ENCODE data around the gene RIPOR2.

The RIPOR2 gene

GRCh38 chr6:24940311-24940917 lies 4.7 kb upstream of the RIPOR2 start:
- no peak for DNase-seq (ENCODE audit: insufficient read length, low spot score)
- TF ChIP-seq POLR2A (IDR thresholded peaks at IDR 0.05; ENCODE audit: low read depth, low read length) = no peak
- TF ChIP-seq SPI1 (IDR thresholded peaks at IDR 0.05; ENCODE audit: low read depth, low read length) = peak; percentile 96
- FAIRE-seq = peak; percentile 78

- DNase-seq (ENCODE audit: insufficient read length, low spot score) (no peak), FAIRE-seq (peak; percentile 98)
- no peak for TF ChIP-seq SPI1 (IDR thresholded peaks at IDR 0.05; ENCODE audit: low read depth, low read length)
- peak; percentile 42; the same call in 1 of the 2 replicates for TF ChIP-seq TAF1 (IDR thresholded peaks at IDR 0.05; ENCODE audit: low read depth, low read length)
- TF ChIP-seq POLR2AphosphoS5 (IDR thresholded peaks at IDR 0.05; ENCODE audit: low read depth, low read length) = peak; percentile 51; the same call in 1 of the 2 replicates
- no peak for TF ChIP-seq PAX5 (IDR thresholded peaks at IDR 0.05; ENCODE audit: insufficient read depth, low read length, severe bottlenecking)
- TF ChIP-seq POU2F2 (IDR thresholded peaks at IDR 0.05; ENCODE audit: low read depth, low read length) = peak; percentile 94
- TF ChIP-seq POLR2A (IDR thresholded peaks at IDR 0.05; ENCODE audit: low read depth, low read length) = peak; percentile 48
Measured at GRCh38 chr6:24936641-24937317, 1.0 kb upstream of the RIPOR2 start.

GRCh38 chr6:24933868-24934401 lies 1.8 kb downstream of the RIPOR2 start:
- no peak for TF ChIP-seq PAX5 (IDR thresholded peaks at IDR 0.05; ENCODE audit: insufficient read depth, low read length, severe bottlenecking)
- no peak for TF ChIP-seq POLR2AphosphoS5 (IDR thresholded peaks at IDR 0.05; ENCODE audit: low read depth, low read length)
- TF ChIP-seq POU2F2 (IDR thresholded peaks at IDR 0.05; ENCODE audit: low read depth, low read length) = no peak
- no peak for TF ChIP-seq POLR2A (IDR thresholded peaks at IDR 0.05; ENCODE audit: low read depth, low read length)
- TF ChIP-seq TAF1 (IDR thresholded peaks at IDR 0.05; ENCODE audit: low read depth, low read length) = no peak
- TF ChIP-seq SPI1 (IDR thresholded peaks at IDR 0.05; ENCODE audit: low read depth, low read length) = no peak
- DNase-seq (ENCODE audit: insufficient read length, low spot score) (no peak), FAIRE-seq (no peak)

- DNase-seq (ENCODE audit: insufficient read length, low spot score) (no peak), FAIRE-seq (no peak)
- TF ChIP-seq PAX5 (IDR thresholded peaks at IDR 0.05; ENCODE audit: insufficient read depth, low read length, severe bottlenecking) (no peak), SPI1 (IDR thresholded peaks at IDR 0.05; ENCODE audit: low read depth, low read length) (no peak), POU2F2 (IDR thresholded peaks at IDR 0.05; ENCODE audit: low read depth, low read length) (no peak), POLR2A (IDR thresholded peaks at IDR 0.05; ENCODE audit: low read depth, low read length) (no peak), TAF1 (IDR thresholded peaks at IDR 0.05; ENCODE audit: low read depth, low read length) (no peak), POLR2AphosphoS5 (IDR thresholded peaks at IDR 0.05; ENCODE audit: low read depth, low read length) (no peak)
Measured at GRCh38 chr6:24933266-24933665, 2.5 kb downstream of the RIPOR2 start.

- TF ChIP-seq PAX5 (IDR thresholded peaks at IDR 0.05; ENCODE audit: insufficient read depth, low read length, severe bottlenecking) = no peak
- no peak for TF ChIP-seq SPI1 (IDR thresholded peaks at IDR 0.05; ENCODE audit: low read depth, low read length)
- no peak for TF ChIP-seq POLR2A (IDR thresholded peaks at IDR 0.05; ENCODE audit: low read depth, low read length)
- no peak for TF ChIP-seq TAF1 (IDR thresholded peaks at IDR 0.05; ENCODE audit: low read depth, low read length)
- no peak for TF ChIP-seq POU2F2 (IDR thresholded peaks at IDR 0.05; ENCODE audit: low read depth, low read length)
- TF ChIP-seq POLR2AphosphoS5 (IDR thresholded peaks at IDR 0.05; ENCODE audit: low read depth, low read length) = no peak
- no peak for DNase-seq (ENCODE audit: insufficient read length, low spot score)
- FAIRE-seq = no peak
Measured at GRCh38 chr6:24932832-24933231, 2.9 kb downstream of the RIPOR2 start.

- no peak for DNase-seq (ENCODE audit: insufficient read length, low spot score)
- TF ChIP-seq POU2F2 (IDR thresholded peaks at IDR 0.05; ENCODE audit: low read depth, low read length) (no peak), POLR2A (IDR thresholded peaks at IDR 0.05; ENCODE audit: low read depth, low read length) (no peak), PAX5 (IDR thresholded peaks at IDR 0.05; ENCODE audit: insufficient read depth, low read length, severe bottlenecking) (peak; percentile 58)
- peak; percentile 87 for FAIRE-seq
Measured at GRCh38 chr6:24931718-24932691, 3.8 kb downstream of the RIPOR2 start.

- TF ChIP-seq POLR2A (IDR thresholded peaks at IDR 0.05; ENCODE audit: low read depth, low read length) = no peak
- TF ChIP-seq TAF1 (IDR thresholded peaks at IDR 0.05; ENCODE audit: low read depth, low read length) = no peak
- TF ChIP-seq POU2F2 (IDR thresholded peaks at IDR 0.05; ENCODE audit: low read depth, low read length) = no peak
- no peak for TF ChIP-seq PAX5 (IDR thresholded peaks at IDR 0.05; ENCODE audit: insufficient read depth, low read length, severe bottlenecking)
- no peak for TF ChIP-seq SPI1 (IDR thresholded peaks at IDR 0.05; ENCODE audit: low read depth, low read length)
- TF ChIP-seq POLR2AphosphoS5 (IDR thresholded peaks at IDR 0.05; ENCODE audit: low read depth, low read length) = no peak
- peak; percentile 13 for FAIRE-seq
- no peak for DNase-seq (ENCODE audit: insufficient read length, low spot score)
Measured at GRCh38 chr6:24931296-24931695, 4.5 kb downstream of the RIPOR2 start.

GRCh38 chr6:24930431-24930871 lies 5.3 kb downstream of the RIPOR2 start:
- FAIRE-seq = no peak
- no peak for DNase-seq (ENCODE audit: insufficient read length, low spot score)
- TF ChIP-seq SPI1 (IDR thresholded peaks at IDR 0.05; ENCODE audit: low read depth, low read length) (no peak), TAF1 (IDR thresholded peaks at IDR 0.05; ENCODE audit: low read depth, low read length) (no peak), POU2F2 (IDR thresholded peaks at IDR 0.05; ENCODE audit: low read depth, low read length) (no peak), POLR2A (IDR thresholded peaks at IDR 0.05; ENCODE audit: low read depth, low read length) (no peak), PAX5 (IDR thresholded peaks at IDR 0.05; ENCODE audit: insufficient read depth, low read length, severe bottlenecking) (no peak), POLR2AphosphoS5 (IDR thresholded peaks at IDR 0.05; ENCODE audit: low read depth, low read length) (no peak)

- DNase-seq (ENCODE audit: insufficient read length, low spot score) (no peak), FAIRE-seq (peak; percentile 87)
- TF ChIP-seq SPI1 (IDR thresholded peaks at IDR 0.05; ENCODE audit: low read depth, low read length) = peak; percentile 78
- peak; percentile 39 for TF ChIP-seq PAX5 (IDR thresholded peaks at IDR 0.05; ENCODE audit: insufficient read depth, low read length, severe bottlenecking)
- TF ChIP-seq TAF1 (IDR thresholded peaks at IDR 0.05; ENCODE audit: low read depth, low read length) = no peak
- TF ChIP-seq POLR2A (IDR thresholded peaks at IDR 0.05; ENCODE audit: low read depth, low read length) = no peak
Measured at GRCh38 chr6:24929242-24929641, 6.5 kb downstream of the RIPOR2 start.
